GM13977 (cell line): ENCODE results near the gene TMEM164.

Source experiments
- DNase-seq: peaks from one replicate; pipeline ENCODE4 v3.0.0; 2012; ENCODE audit warnings: low spot score
- CTCF ChIP-seq: IDR thresholded peaks from 2 replicates; pipeline ENCODE4 v1.5.1; 2012; ENCODE audit warnings: mild to moderate bottlenecking, control low read depth; ENCODE audit not compliant: insufficient read depth; ENCODE audit errors: extremely low read depth, missing control alignments
- in situ Hi-C: fragments of 300-500 bp; cut with MboI; formaldehyde crosslinking; loops from one replicate; pipeline ENCODE4 v1.12.0; 2022; ENCODE audit warnings: low sequenced_read_pairs, low pct_unique_long_range_greater_than_20kb, mixed read lengths, inconsistent platforms; ENCODE audit not compliant: unreplicated experiment

The TMEM164 gene

GRCh38 chrX:110156167-110156754 is 153.3 kb downstream of the TMEM164 start:
- TF ChIP-seq CTCF = peak; percentile 40
- DNase-seq = no peak
- in situ Hi-C loops = no loop called here

GRCh38 chrX:110157444-110157843 is 154.5 kb downstream of the TMEM164 start:
- TF ChIP-seq CTCF = no peak
- no peak for DNase-seq
- in situ Hi-C loops = no loop called here

GRCh38 chrX:110159235-110159634 is 156.3 kb downstream of the TMEM164 start:
- no peak for TF ChIP-seq CTCF
- in situ Hi-C loops = no loop called here
- DNase-seq = no peak

GRCh38 chrX:110159865-110160264 is 157.0 kb downstream of the TMEM164 start:
- in situ Hi-C loops = loop anchor here (5.0 kb wide), 1 partner anchor 247 kb away; no protein-coding TSS in a partner anchor
- TF ChIP-seq CTCF = no peak
- no peak for DNase-seq

GRCh38 chrX:110161361-110161686 is 158.4 kb downstream of the TMEM164 start:
- in situ Hi-C loops = loop anchor here (5.0 kb wide), 1 partner anchor 246 kb away; no protein-coding TSS in a partner anchor
- no peak for TF ChIP-seq CTCF
- DNase-seq = no peak

GRCh38 chrX:110162131-110162530 is 159.2 kb downstream of the TMEM164 start:
- in situ Hi-C loops = loop anchor here (5.0 kb wide), 1 partner anchor 245 kb away; no protein-coding TSS in a partner anchor
- TF ChIP-seq CTCF = no peak
- no peak for DNase-seq
